Left colon (tissue), 2 donors: Measurements from ENCODE around the gene THRB. TPM values are rescaled to one million over a fixed set of nuclear protein-coding genes. Genes with fewer than 3 reads are reported as not detected.

Experiments used
- ATAC-seq: fragments of 200-7000 bp; cut with Tn5 transposase; one replicate; pipeline ENCODE4 v1.9.1; 2020; ENCODE audit warnings: mild to moderate bottlenecking, moderate library complexity
- DNase-seq, 2 donors: peaks; one replicate each; pipeline ENCODE4 v3.0.0-alpha.2; 2020
- intact Hi-C, 2 donors: fragments of 100-400 bp; cut with DNase I in 1 of 2; cut with micrococcal nuclease in 1 of 2; formaldehyde crosslinking; loops; one replicate each; pipeline versions ENCODE4 v1.11.2 to v1.14.0; 2022; cut with DNase I, micrococcal nuclease
- total RNA-seq, 2 donors: library from RNA; stranded (reverse); fragmentation: NEBNext Ultra II Directional; extraction: Animal tissue kit (Norgen Biotek cat#: 25700); gene quantifications; one replicate each; pipeline ENCODE4 v1.2.1, GENCODE V29; 2021
- donor health status: DM: no; HTN: no; CAD: no.
- donor health status: DM: yes; HTN: yes; CAD: no.

Gene THRB
- total RNA-seq, 2 donors from 2014 or later, result 26.2 to 33.7 TPM

DNA sequence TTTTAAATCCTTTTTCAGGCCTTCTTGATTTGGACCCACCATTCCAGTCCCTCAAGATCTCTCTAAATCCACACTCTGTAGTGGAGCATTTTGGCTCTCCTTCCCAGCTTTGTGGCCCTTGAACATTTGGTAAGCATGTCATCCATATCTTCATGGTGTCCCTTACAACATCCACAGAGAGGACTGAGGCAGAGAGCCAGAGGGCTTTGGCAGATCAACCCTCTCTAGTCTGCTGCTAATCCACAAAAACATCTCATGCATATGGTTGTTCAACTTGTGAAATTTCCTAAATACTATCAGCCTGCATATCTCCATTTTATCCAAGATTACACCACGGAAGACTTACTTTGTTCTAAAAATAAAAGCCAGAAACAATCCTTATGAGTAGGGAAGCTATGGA, 23.2 kb downstream of the THRB start:
- DNase-seq (no peak), ATAC-seq (no peak)
- intact Hi-C loops, result no loop called here

GRCh38 chr3:24470277-24470676, 24.4 kb downstream of the THRB start:
- no peak for DNase-seq
- intact Hi-C loops, result no loop called here
- ATAC-seq, result no peak

- DNase-seq (no peak), ATAC-seq (no peak)
- intact Hi-C loops, result no loop called here
Measured at GRCh38 chr3:24464389-24464788, 30.3 kb downstream of the THRB start.

DNA sequence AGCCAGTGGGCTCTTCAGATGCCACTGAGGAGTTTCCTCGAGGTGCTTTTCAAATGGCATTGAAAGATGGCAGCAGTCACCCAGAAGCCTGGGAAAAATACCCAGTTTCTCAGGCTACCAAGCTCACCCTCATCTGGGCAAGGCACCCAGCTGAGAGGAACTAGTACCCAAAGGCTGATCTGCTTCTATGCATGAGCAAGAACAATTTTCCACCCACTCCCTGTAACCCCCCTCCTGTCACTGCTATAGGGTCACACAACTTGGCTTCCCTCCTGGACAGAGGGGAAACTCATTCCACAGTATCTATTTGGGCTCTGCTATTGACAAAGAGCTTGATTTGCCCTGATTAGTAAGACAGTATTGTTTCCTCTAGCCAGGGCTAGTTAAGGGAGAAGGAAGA, 31.9 kb downstream of the THRB start:
- intact Hi-C loops, result no loop called here
- ATAC-seq (no peak), DNase-seq (no peak)

GRCh38 chr3:24460974-24461373, 33.7 kb downstream of the THRB start:
- ATAC-seq (no peak), DNase-seq (no peak)
- intact Hi-C loops, result no loop called here

DNA sequence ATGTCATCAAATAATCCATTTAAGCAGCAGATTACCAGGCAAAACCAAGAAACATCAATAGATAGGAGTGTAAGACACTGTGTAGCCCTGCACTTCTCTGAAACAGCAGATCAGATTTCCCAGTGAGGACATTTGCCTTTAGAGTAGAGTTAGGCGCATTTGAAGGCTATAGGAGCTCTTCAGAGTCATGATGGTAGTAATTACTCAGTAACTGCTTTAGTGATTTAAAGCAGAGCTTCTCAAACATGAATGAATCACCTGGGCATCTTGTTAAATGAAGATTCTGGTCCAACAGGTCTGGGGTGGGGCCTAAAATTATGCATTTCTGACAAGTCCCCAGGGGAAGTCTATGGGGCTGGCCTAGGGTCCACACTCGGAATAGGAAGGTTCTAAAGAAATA, 36.9 kb downstream of the THRB start:
- intact Hi-C loops, result no loop called here
- DNase-seq, result no peak
- peak; percentile 27 for ATAC-seq

GRCh38 chr3:24454856-24455255, 39.8 kb downstream of the THRB start:
- DNase-seq, result no peak
- peak; percentile 66 for ATAC-seq
- intact Hi-C loops, result no loop called here

GRCh38 chr3:24454393-24454792, 40.3 kb downstream of the THRB start:
- DNase-seq (no peak), ATAC-seq (peak; percentile 62)
- intact Hi-C loops, result no loop called here

GRCh38 chr3:24451461-24452099, 43.1 kb downstream of the THRB start:
- DNase-seq (peak; percentile 50 to 73), ATAC-seq (peak; percentile 81)
- intact Hi-C loops, result no loop called here

GRCh38 chr3:24450160-24450907, 44.3 kb downstream of the THRB start:
- ATAC-seq (peak; percentile 64), DNase-seq (no peak)
- intact Hi-C loops, result no loop called here

DNA sequence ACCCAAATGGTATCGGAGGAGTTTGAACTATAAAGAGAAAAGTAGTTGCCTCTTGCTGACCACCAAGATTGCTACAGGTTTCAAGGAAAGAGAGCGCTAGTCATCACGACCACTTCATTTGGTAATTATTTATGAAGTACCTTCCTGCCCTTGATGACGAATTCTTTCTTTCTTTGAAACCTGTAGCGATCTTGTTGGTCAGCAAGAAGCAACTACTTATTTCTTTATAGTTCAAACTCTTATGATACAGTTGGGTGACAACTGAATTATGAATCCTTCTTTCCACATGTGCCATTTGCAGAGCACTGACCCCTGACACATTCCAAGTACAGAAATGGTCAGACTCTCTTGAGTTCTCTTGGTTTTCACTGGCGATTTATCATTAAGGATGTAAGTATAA, 46.8 kb downstream of the THRB start:
- ATAC-seq, result no peak
- no peak for DNase-seq
- intact Hi-C loops, result no loop called here

GRCh38 chr3:24446032-24446431, 48.6 kb downstream of the THRB start:
- intact Hi-C loops, result no loop called here
- no peak for ATAC-seq
- no peak for DNase-seq

DNA sequence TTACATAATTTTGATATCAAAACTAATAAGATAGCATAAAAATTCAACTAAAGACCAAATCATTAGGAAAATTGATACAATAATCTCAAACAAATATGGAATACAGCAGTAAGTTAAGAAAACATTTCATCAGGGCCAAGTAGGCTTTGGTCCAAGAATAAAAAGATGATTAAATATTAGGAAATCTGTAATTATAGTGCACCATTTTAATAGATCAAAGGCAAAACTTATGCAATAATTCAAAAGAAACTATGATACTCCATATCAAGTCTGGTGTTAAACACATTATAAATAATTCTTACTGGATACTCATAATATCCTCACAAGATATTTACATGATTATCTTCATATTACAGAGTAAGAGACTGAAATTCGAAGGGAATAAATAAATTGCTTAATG, 51.2 kb downstream of the THRB start:
- ATAC-seq, result no peak
- DNase-seq, result no peak
- intact Hi-C loops, result no loop called here

- no peak for ATAC-seq
- intact Hi-C loops, result no loop called here
- DNase-seq, result no peak
Measured at GRCh38 chr3:24440760-24441464, 53.7 kb downstream of the THRB start.

DNA sequence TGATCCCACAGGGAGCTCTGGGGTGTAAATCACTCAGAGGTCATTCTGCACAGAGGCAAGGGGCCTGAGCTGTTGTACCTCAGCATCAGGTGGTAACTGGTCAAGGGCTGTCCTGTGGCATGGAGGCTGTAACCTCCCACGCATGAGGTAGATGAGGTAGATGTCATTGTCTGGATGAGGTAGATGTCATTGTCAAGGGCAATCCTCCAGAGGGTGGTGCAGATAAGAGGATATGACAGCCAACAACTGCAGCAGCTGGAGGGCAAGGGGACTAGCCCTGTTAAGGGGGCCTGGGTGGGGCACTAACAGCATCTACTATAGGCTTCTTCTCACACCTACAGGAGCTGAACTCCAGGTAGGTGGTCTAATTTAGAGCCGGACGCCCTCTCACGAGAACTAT, 55.6 kb downstream of the THRB start:
- intact Hi-C loops, result no loop called here
- DNase-seq, result no peak
- ATAC-seq, result peak; percentile 31

- intact Hi-C loops, result no loop called here
- DNase-seq, result no peak
- no peak for ATAC-seq
Measured at GRCh38 chr3:24437326-24437725, 57.3 kb downstream of the THRB start.

GRCh38 chr3:24435584-24435983, 59.1 kb downstream of the THRB start:
- ATAC-seq (no peak), DNase-seq (no peak)
- intact Hi-C loops, result no loop called here

GRCh38 chr3:24434651-24435050, 60.0 kb downstream of the THRB start:
- ATAC-seq (no peak), DNase-seq (no peak)
- intact Hi-C loops, result no loop called here

GRCh38 chr3:24433838-24434591, 60.6 kb downstream of the THRB start:
- intact Hi-C loops, result no loop called here
- DNase-seq, result no peak
- ATAC-seq, result peak; percentile 92

DNA sequence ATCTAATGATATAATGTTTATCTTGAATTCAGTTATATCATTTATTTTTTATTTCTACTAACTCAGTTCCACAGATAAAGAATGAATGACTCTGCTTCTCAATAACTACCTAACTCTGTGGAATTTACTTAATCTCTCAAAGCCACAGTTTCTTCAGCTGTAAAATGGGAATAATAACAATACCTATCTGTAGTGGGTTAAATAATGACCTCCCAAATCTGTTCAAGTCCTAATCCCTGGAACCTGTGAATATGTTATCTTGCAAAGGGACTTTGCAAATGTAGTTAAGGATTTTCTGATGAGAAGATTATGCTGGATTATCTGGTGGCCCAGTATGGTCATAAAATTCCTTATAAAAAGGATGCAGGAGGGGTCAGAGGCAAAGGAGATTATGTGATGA, 61.7 kb downstream of the THRB start:
- DNase-seq, result no peak
- no peak for ATAC-seq
- intact Hi-C loops, result no loop called here
